GM12865 (cell line): ENCODE results near the gene PTPN18.

Experiments
- DNase-seq: peaks from one replicate; pipeline ENCODE4 v3.0.0; 2010; ENCODE audit warnings: low read depth
- H3K4me3 ChIP-seq: 2 replicates; pipeline ENCODE4 v1.5.1; 2011; ENCODE audit warnings: mild to moderate bottlenecking, low read depth, low read length, control low read depth
- CTCF ChIP-seq: IDR thresholded peaks from 2 replicates; pipeline ENCODE4 v1.5.1; 2011; ENCODE audit warnings: low read length, control low read depth, low read depth, inconsistent platforms; ENCODE audit not compliant: insufficient read depth; ENCODE audit errors: missing control alignments

The PTPN18 gene

GRCh38 chr2:130341562-130342019, 14.3 kb upstream of the PTPN18 start:
- peak; percentile 40 for DNase-seq
- H3K4me3 ChIP-seq: peak overlapping the region; percentile 74
- no peak for TF ChIP-seq CTCF

- peak overlapping the region; percentile 74 for H3K4me3 ChIP-seq
- DNase-seq: peak; percentile 96
- no peak for TF ChIP-seq CTCF
Measured at GRCh38 chr2:130342020-130342532, 13.8 kb upstream of the PTPN18 start.

- DNase-seq: peak; percentile 99
- TF ChIP-seq CTCF: peak; percentile 34
- H3K4me3 ChIP-seq: peak within 1 kb of the TSS; percentile 74
Measured at GRCh38 chr2:130342533-130343275, 13.2 kb upstream of the PTPN18 start, which contains the start of gene IMP4. Gene IMP4 (plus strand): TSS chr2:130342897. CDS start chr2:130342933, 36 bp downstream.

- no peak overlapping the region for H3K4me3 ChIP-seq
- TF ChIP-seq CTCF: no peak
Measured at GRCh38 chr2:130344578-130344977, 11.3 kb upstream of the PTPN18 start.

GRCh38 chr2:130345091-130345490, 10.8 kb upstream of the PTPN18 start:
- no peak overlapping the region for H3K4me3 ChIP-seq
- no peak for TF ChIP-seq CTCF
- DNase-seq: no peak

More at GRCh38 chr2:130344578-130344977, 11.3 kb upstream of the PTPN18 start:
- DNase-seq: no peak

- no peak for TF ChIP-seq CTCF
- DNase-seq: no peak
- no peak overlapping the region for H3K4me3 ChIP-seq
Measured at GRCh38 chr2:130345611-130346010, 10.2 kb upstream of the PTPN18 start.
